BLaER1 treated with 17β-estradiol and CSF1 and Interleukin-3, amounts not matched to agents 10 nM and 100 nM (cell line): ENCODE measurements around the gene NMRK2.
"Not testable (repeated sequence)": the region's sequence is repeated elsewhere in the genome, so short reads cannot be mapped to it uniquely, and the experiment has no call there.

ENCODE experiments used
- H3K27ac ChIP-seq, 11 experiments: shearing (Covaris generic); formaldehyde crosslinking; 2 replicates each; pipeline ENCODE4 v1.8.1; 2022
- H3K27me3 ChIP-seq, 11 experiments: shearing (Covaris generic); formaldehyde crosslinking; 2 replicates each; pipeline ENCODE4 v1.8.1; 2022
- H3K36me3 ChIP-seq, 11 experiments: shearing (Covaris generic); formaldehyde crosslinking; 2 replicates each; pipeline ENCODE4 v1.8.1; 2022
- H3K4me1 ChIP-seq, 10 experiments: shearing (Covaris generic); formaldehyde crosslinking; 2 replicates each; pipeline ENCODE4 v1.8.1; 2022
- H3K4me2 ChIP-seq, 11 experiments: shearing (Covaris generic); formaldehyde crosslinking; 2 replicates each; pipeline ENCODE4 v1.8.1; 2022
- H3K4me3 ChIP-seq, 10 experiments: shearing (Covaris generic); formaldehyde crosslinking; 2 replicates each; pipeline ENCODE4 v1.8.1; 2022
- H3K9ac ChIP-seq, 11 experiments: shearing (Covaris generic); formaldehyde crosslinking; 2 replicates each; pipeline ENCODE4 v1.8.1; 2022
- H3K9me3 ChIP-seq, 11 experiments: shearing (Covaris generic); formaldehyde crosslinking; replicated peaks in 1 of 11; 2 replicates each; pipeline ENCODE4 v1.8.1; 2022
- H4K20me1 ChIP-seq, 11 experiments: shearing (Covaris generic); formaldehyde crosslinking; 2 replicates each; pipeline ENCODE4 v1.8.1; 2022
- Cebpa-rat ChIP-seq, 11 experiments: shearing (Covaris generic); IDR thresholded peaks; 2 replicates each; pipeline ENCODE4 v1.8.1; 2022

NMRK2 gene

GRCh38 chr19:3932931-3933810, at the start of gene NMRK2:
NMRK2 (plus strand) TSS chr19:3933069; CDS start chr19:3933672, 603 bp downstream.
- H3K27me3 ChIP-seq = peaks cover 48 to 63% (median 60%) of the 10 kb centered on the region in 11 experiments
- H4K20me1 ChIP-seq = peaks cover 0 to 5% (median 0%) of the 10 kb centered on the region in 11 experiments; a peak in 5 of 22 replicates
- H3K4me1 ChIP-seq = peaks cover 0 to 15% (median 6%) of the 10 kb centered on the region in 10 experiments; a peak in 15 of 20 replicates
- H3K9ac ChIP-seq = no peak within 1 kb of the TSS
- H3K4me3 ChIP-seq = no peak within 1 kb of the TSS
- H3K9me3 ChIP-seq = no peaks in the 10 kb centered on the region
- no peak for TF ChIP-seq Cebpa-rat (IDR thresholded peaks at IDR 0.05)
- H3K4me2 ChIP-seq = peak within 1 kb of the TSS in 10 of 11 experiments; percentile 29 to 66 (median 44); a peak in 16 of 22 replicates
- no peak within 1 kb of the TSS for H3K27ac ChIP-seq
- no peaks in the 10 kb centered on the region for H3K36me3 ChIP-seq

- H3K36me3 ChIP-seq = no peaks in the 10 kb centered on the region
- no peak overlapping the region for H3K9ac ChIP-seq
- no peak for TF ChIP-seq Cebpa-rat (IDR thresholded peaks at IDR 0.05)
- H3K9me3 ChIP-seq = no peaks in the 10 kb centered on the region
- no peaks in the 10 kb centered on the region for H4K20me1 ChIP-seq
- H3K27ac ChIP-seq = no peak overlapping the region
- no peak overlapping the region for H3K4me2 ChIP-seq
- H3K27me3 ChIP-seq = no peaks in the 10 kb centered on the region
- no peak overlapping the region for H3K4me3 ChIP-seq
- H3K4me1 ChIP-seq = no peaks in the 10 kb centered on the region
Observed at GRCh38 chr19:3890591-3890990, 42.3 kb upstream of the NMRK2 start.

- no peak overlapping the region for H3K4me3 ChIP-seq
- peaks cover 4 to 7% (median 6%) of the 10 kb centered on the region in 11 experiments; a peak in 21 of 22 replicates for H3K9me3 ChIP-seq
- H4K20me1 ChIP-seq = no peaks in the 10 kb centered on the region
- H3K4me1 ChIP-seq = no peaks in the 10 kb centered on the region
- no peaks in the 10 kb centered on the region for H3K27me3 ChIP-seq
- no peak overlapping the region for H3K9ac ChIP-seq
- no peak overlapping the region for H3K4me2 ChIP-seq
- no peak for TF ChIP-seq Cebpa-rat (IDR thresholded peaks at IDR 0.05)
- H3K27ac ChIP-seq = no peak overlapping the region
- H3K36me3 ChIP-seq = no peaks in the 10 kb centered on the region
Observed at GRCh38 chr19:3893509-3894179, 39.2 kb upstream of the NMRK2 start.

- not testable (repeated sequence) for H3K36me3 ChIP-seq, H4K20me1 ChIP-seq, H3K9ac ChIP-seq, H3K4me1 ChIP-seq, H3K4me3 ChIP-seq, H3K27ac ChIP-seq, H3K27me3 ChIP-seq, H3K4me2 ChIP-seq
- peaks cover 7 to 10% (median 10%) of the 10 kb centered on the region in 11 experiments; a peak in 21 of 22 replicates for H3K9me3 ChIP-seq
Observed at GRCh38 chr19:3894959-3895358, 37.9 kb upstream of the NMRK2 start.

GRCh38 chr19:3895788-3896187, 37.1 kb upstream of the NMRK2 start:
- Histone ChIP-seq H3K9ac (no peak overlapping the region), H3K4me3 (no peak overlapping the region), H3K27me3 (no peaks in the 10 kb centered on the region), H3K36me3 (no peaks in the 10 kb centered on the region), H3K27ac (no peak overlapping the region), H3K4me2 (no peak overlapping the region), H4K20me1 (no peaks in the 10 kb centered on the region), H3K9me3 (peaks cover 7 to 10% (median 10%) of the 10 kb centered on the region in 11 experiments; a peak in 21 of 22 replicates), H3K4me1 (no peaks in the 10 kb centered on the region)
- no peak for TF ChIP-seq Cebpa-rat (IDR thresholded peaks at IDR 0.05)

GRCh38 chr19:3897936-3898335, 34.9 kb upstream of the NMRK2 start:
- peaks cover 7 to 10% (median 10%) of the 10 kb centered on the region in 11 experiments; a peak in 21 of 22 replicates for H3K9me3 ChIP-seq
- no peaks in the 10 kb centered on the region for H3K4me1 ChIP-seq
- H3K27me3 ChIP-seq = no peaks in the 10 kb centered on the region
- no peak overlapping the region for H3K9ac ChIP-seq
- no peaks in the 10 kb centered on the region for H4K20me1 ChIP-seq
- no peak overlapping the region for H3K4me2 ChIP-seq
- no peak overlapping the region for H3K27ac ChIP-seq
- no peaks in the 10 kb centered on the region for H3K36me3 ChIP-seq
- no peak overlapping the region for H3K4me3 ChIP-seq
- TF ChIP-seq Cebpa-rat (IDR thresholded peaks at IDR 0.05) = no peak

- H3K4me3 ChIP-seq = no peak overlapping the region
- no peak overlapping the region for H3K9ac ChIP-seq
- no peak overlapping the region for H3K27ac ChIP-seq
- no peaks in the 10 kb centered on the region for H3K36me3 ChIP-seq
- no peaks in the 10 kb centered on the region for H3K4me1 ChIP-seq
- no peak overlapping the region for H3K4me2 ChIP-seq
- no peak for TF ChIP-seq Cebpa-rat (IDR thresholded peaks at IDR 0.05)
- no peaks in the 10 kb centered on the region for H3K27me3 ChIP-seq
- H3K9me3 ChIP-seq = peaks cover 7 to 10% (median 10%) of the 10 kb centered on the region in 11 experiments; a peak in 21 of 22 replicates
- no peaks in the 10 kb centered on the region for H4K20me1 ChIP-seq
Observed at GRCh38 chr19:3898426-3898825, 34.4 kb upstream of the NMRK2 start.

GRCh38 chr19:3899531-3900294, 33.2 kb upstream of the NMRK2 start:
- Histone ChIP-seq H3K4me2 (no peak overlapping the region), H3K36me3 (no peaks in the 10 kb centered on the region), H3K27ac (no peak overlapping the region), H3K4me1 (no peaks in the 10 kb centered on the region), H3K27me3 (no peaks in the 10 kb centered on the region), H3K9me3 (peaks cover 7 to 10% (median 10%) of the 10 kb centered on the region in 11 experiments; a peak in 21 of 22 replicates), H3K9ac (no peak overlapping the region), H3K4me3 (no peak overlapping the region), H4K20me1 (no peaks in the 10 kb centered on the region)
- TF ChIP-seq Cebpa-rat (IDR thresholded peaks at IDR 0.05) = no peak
